OCI-LY1 (cell line): Measurements from ENCODE around the gene PCP4L1.
A peak's percentile ranks its signal among the peaks of the same experiment; 100 is the strongest.

Experiments
- H2AFZ ChIP-seq: fragments of 200-600 bp; sonication (generic), shearing (Covaris generic); 2 replicates; pipeline ENCODE4 v1.6.0; 2014; ENCODE audit warnings: antibody characterized with exemption, mild to moderate bottlenecking, low read length
- H3F3A ChIP-seq: fragments of 200-600 bp; sonication (generic), shearing (Covaris generic); 2 replicates; pipeline ENCODE4 v1.6.0; 2014; ENCODE audit warnings: mild to moderate bottlenecking, antibody characterized with exemption, low read length, moderate library complexity; ENCODE audit not compliant: insufficient read depth
- H3K27ac ChIP-seq: fragments of 200-600 bp; sonication (generic); 2 replicates; pipeline ENCODE4 v1.5.1; 2014; ENCODE audit warnings: low read length, mixed run types, mild to moderate bottlenecking, low read depth; ENCODE audit not compliant: poor library complexity, severe bottlenecking
- H3K27me3 ChIP-seq: fragments of 200-600 bp; sonication (generic); 2 replicates; pipeline ENCODE4 v1.6.0; 2014; ENCODE audit warnings: antibody characterized with exemption, mild to moderate bottlenecking, low read length, moderate library complexity; ENCODE audit not compliant: insufficient read depth
- H3K36me3 ChIP-seq: fragments of 200-600 bp; sonication (generic); 2 replicates; pipeline ENCODE4 v1.6.1; 2014; ENCODE audit warnings: mild to moderate bottlenecking, antibody characterized with exemption, low read length, moderate library complexity, mixed read lengths; ENCODE audit not compliant: insufficient read depth
- H3K4me1 ChIP-seq: fragments of 200-600 bp; sonication (generic); 2 replicates; pipeline ENCODE4 v1.5.1; 2014; ENCODE audit warnings: mild to moderate bottlenecking, low read length, moderate library complexity; ENCODE audit not compliant: insufficient read depth, severe bottlenecking
- H3K4me2 ChIP-seq: fragments of 200-600 bp; sonication (generic), shearing (Covaris generic); 2 replicates; pipeline ENCODE4 v1.6.1; 2014; ENCODE audit warnings: low read length
- H3K4me3 ChIP-seq: fragments of 200-600 bp; sonication (generic); 2 replicates; pipeline ENCODE4 v1.5.1; 2014; ENCODE audit warnings: low read length, low read depth, mild to moderate bottlenecking, mixed read lengths; ENCODE audit not compliant: poor library complexity, severe bottlenecking
- H3K79me2 ChIP-seq: fragments of 200-600 bp; shearing (Covaris generic); 2 replicates; pipeline ENCODE4 v1.6.1; 2016; ENCODE audit warnings: mixed run types, low read length, mixed read lengths; ENCODE audit not compliant: insufficient read depth
- H3K9ac ChIP-seq: fragments of 200-600 bp; sonication (generic), shearing (Covaris generic); 2 replicates; pipeline ENCODE4 v1.6.1; 2014; ENCODE audit warnings: mild to moderate bottlenecking, low read length, mixed read lengths
- H3K9me2 ChIP-seq: fragments of 200-600 bp; sonication (generic), shearing (Covaris generic); 2 replicates; pipeline ENCODE4 v1.6.1; 2014; ENCODE audit warnings: low read depth, mild to moderate bottlenecking, low read length, mixed read lengths
- H3K9me3 ChIP-seq: fragments of 200-600 bp; shearing (Covaris generic); 2 replicates; pipeline ENCODE4 v1.6.1; 2014; ENCODE audit warnings: low read length, mixed read lengths
- H4K20me1 ChIP-seq: fragments of 200-600 bp; sonication (generic), shearing (Covaris generic); 2 replicates; pipeline ENCODE4 v1.6.0; 2016; ENCODE audit warnings: mild to moderate bottlenecking, low read length; ENCODE audit not compliant: insufficient read depth
- EZH2 ChIP-seq: fragments of 200-600 bp; sonication (generic), shearing (Covaris generic); IDR thresholded peaks from 2 replicates; pipeline ENCODE4 v1.8.0; 2017; ENCODE audit warnings: borderline replicate concordance, mixed run types, mild to moderate bottlenecking, antibody characterized with exemption, low read length, moderate library complexity, mixed read lengths
- TF ChIP-seq, protein P1 (sequence below): fragments of 200-600 bp; sonication (generic), shearing (Covaris generic); IDR thresholded peaks from 2 replicates; pipeline ENCODE4 v1.5.1; 2017; ENCODE audit warnings: mild to moderate bottlenecking, antibody characterized with exemption, low read length, moderate library complexity, mixed read lengths

PCP4L1 gene

DNA sequence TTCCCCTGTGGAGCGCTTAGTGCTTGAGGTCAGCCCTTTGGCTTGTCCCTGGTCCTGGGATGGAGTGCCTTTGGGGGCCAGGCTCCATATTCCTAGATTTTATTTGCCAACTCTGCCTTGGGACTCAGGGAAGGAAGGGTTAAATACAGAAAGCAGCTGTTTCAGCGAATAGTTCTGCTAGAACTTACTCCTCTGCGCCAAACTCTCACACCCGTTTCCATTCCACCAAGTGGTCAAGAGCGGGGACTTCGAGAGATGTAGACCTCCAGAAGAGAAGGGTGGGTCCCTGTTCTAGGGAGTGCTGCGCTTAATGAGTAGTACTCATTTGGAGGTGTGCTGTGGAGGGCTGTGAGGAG lies 33.4 kb upstream of the PCP4L1 start:
- peak overlapping the region; percentile 15; the same call in 1 of the 2 replicates for H2AFZ ChIP-seq
- peaks cover 24% of the 10 kb centered on the region for H3K36me3 ChIP-seq
- H3K27me3 ChIP-seq = no peaks in the 10 kb centered on the region
- H3K4me3 ChIP-seq = peak overlapping the region; percentile 2
- TF ChIP-seq, protein P1, sequence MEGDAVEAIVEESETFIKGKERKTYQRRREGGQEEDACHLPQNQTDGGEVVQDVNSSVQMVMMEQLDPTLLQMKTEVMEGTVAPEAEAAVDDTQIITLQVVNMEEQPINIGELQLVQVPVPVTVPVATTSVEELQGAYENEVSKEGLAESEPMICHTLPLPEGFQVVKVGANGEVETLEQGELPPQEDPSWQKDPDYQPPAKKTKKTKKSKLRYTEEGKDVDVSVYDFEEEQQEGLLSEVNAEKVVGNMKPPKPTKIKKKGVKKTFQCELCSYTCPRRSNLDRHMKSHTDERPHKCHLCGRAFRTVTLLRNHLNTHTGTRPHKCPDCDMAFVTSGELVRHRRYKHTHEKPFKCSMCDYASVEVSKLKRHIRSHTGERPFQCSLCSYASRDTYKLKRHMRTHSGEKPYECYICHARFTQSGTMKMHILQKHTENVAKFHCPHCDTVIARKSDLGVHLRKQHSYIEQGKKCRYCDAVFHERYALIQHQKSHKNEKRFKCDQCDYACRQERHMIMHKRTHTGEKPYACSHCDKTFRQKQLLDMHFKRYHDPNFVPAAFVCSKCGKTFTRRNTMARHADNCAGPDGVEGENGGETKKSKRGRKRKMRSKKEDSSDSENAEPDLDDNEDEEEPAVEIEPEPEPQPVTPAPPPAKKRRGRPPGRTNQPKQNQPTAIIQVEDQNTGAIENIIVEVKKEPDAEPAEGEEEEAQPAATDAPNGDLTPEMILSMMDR = no peak
- no peak for TF ChIP-seq EZH2
- no peak overlapping the region; the same call in 1 of the 2 replicates for H3K9ac ChIP-seq
- peaks cover 24% of the 10 kb centered on the region for H3K4me1 ChIP-seq
- H3K27ac ChIP-seq = no peak overlapping the region
- H3F3A ChIP-seq = no peaks in the 10 kb centered on the region
- H3K79me2 ChIP-seq = no peaks in the 10 kb centered on the region
- no peaks in the 10 kb centered on the region for H4K20me1 ChIP-seq
- H3K9me3 ChIP-seq = no peaks in the 10 kb centered on the region
- no peaks in the 10 kb centered on the region for H3K9me2 ChIP-seq
- peak overlapping the region; percentile 40 for H3K4me2 ChIP-seq

DNA sequence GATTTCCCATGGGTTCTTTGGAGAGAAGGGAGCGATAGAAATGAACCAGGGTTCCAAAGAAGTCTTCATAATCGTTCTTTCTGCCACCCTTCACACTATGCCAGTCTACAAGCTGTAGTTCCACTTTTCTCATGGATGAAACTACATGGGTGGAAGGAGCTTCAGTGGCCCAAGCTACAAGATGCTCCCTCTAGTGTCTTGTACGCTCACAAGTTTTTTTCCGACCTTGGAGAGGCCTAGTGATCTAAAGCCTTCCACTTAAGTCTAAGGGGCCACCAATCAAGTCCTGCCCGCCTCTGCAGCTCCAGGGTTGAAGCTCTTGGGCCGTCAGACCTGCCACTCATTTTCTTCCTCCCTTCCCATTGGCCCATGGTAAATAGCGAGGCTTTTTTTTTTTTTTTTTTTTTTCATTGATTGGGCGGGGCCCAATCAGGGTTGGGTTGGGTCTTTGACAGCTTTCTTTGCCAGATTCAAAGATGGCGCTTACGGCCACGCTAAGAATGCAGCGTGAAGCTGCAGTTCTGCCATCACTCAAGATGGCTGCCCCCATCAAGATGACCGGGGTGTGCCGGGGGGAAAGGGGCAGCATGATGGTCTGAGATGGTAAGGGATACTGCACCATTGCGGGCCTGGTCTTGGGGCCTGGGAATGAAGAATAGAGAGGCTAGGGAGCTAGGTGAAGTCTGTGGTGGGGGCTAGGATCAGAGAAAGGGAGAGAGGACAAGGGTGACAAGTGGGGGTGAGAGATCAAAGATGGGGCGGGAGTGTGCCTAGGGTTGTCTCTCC lies 32.8 kb upstream of the PCP4L1 start, which contains the start of gene TOMM40L:
Gene TOMM40L (plus strand): TSS at position 527 of the 786 bp plus-strand sequence. CDS start 430 bp downstream, outside the sequence.
- H3K4me1 ChIP-seq = peaks cover 24% of the 10 kb centered on the region
- peak within 1 kb of the TSS; percentile 77 for H3K9ac ChIP-seq
- H3K79me2 ChIP-seq = no peaks in the 10 kb centered on the region
- H3K36me3 ChIP-seq = peaks cover 30% of the 10 kb centered on the region
- no peaks in the 10 kb centered on the region for H3K9me3 ChIP-seq
- peak within 1 kb of the TSS; percentile 87 for H3K4me2 ChIP-seq
- H3K4me3 ChIP-seq = peak within 1 kb of the TSS; percentile 74
- no peaks in the 10 kb centered on the region for H3K9me2 ChIP-seq
- H3K27me3 ChIP-seq = no peaks in the 10 kb centered on the region
- H4K20me1 ChIP-seq = no peaks in the 10 kb centered on the region
- peak within 1 kb of the TSS; percentile 15; the same call in 1 of the 2 replicates for H2AFZ ChIP-seq
- peak within 1 kb of the TSS; percentile 28 for H3K27ac ChIP-seq
- H3F3A ChIP-seq = no peaks in the 10 kb centered on the region
- no peak for TF ChIP-seq EZH2
- TF ChIP-seq, protein P1 = peak; percentile 67

DNA sequence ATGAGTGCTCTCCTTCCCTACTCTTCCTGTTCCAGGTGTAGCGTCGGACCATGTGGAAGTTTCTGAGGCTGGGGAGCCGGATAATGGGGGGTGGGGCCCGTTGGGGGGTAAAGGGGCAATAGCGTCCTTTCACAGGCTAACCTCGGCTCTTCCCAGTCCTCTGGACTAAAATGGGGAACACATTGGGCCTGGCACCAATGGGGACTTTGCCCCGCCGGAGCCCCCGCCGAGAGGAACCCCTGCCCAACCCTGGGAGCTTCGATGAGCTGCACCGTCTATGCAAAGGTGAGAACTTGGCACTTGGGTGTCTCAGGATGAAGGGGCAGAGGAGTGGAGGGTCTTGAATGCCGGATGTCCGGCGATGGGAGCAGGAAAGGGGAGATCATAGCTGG lies 32.2 kb upstream of the PCP4L1 start:
- H3K4me3 ChIP-seq = peak overlapping the region; percentile 74
- H3K9me3 ChIP-seq = no peaks in the 10 kb centered on the region
- no peak overlapping the region for H2AFZ ChIP-seq
- H3K36me3 ChIP-seq = peaks cover 32% of the 10 kb centered on the region
- no peaks in the 10 kb centered on the region for H3K9me2 ChIP-seq
- H3K27ac ChIP-seq = peak overlapping the region; percentile 28
- TF ChIP-seq, protein P1 = no peak
- H4K20me1 ChIP-seq = no peaks in the 10 kb centered on the region
- no peaks in the 10 kb centered on the region for H3F3A ChIP-seq
- H3K4me1 ChIP-seq = peaks cover 24% of the 10 kb centered on the region
- H3K27me3 ChIP-seq = no peaks in the 10 kb centered on the region
- H3K79me2 ChIP-seq = no peaks in the 10 kb centered on the region
- H3K9ac ChIP-seq = peak overlapping the region; percentile 77
- H3K4me2 ChIP-seq = peak overlapping the region; percentile 87
